PFSK-1 (cell line): ENCODE data around the gene ADGRL3.

Experiments
- FOXP2 ChIP-seq: optimal IDR thresholded peaks from 2 replicates; pipeline ENCODE3; 2011; ENCODE audit warnings: borderline replicate concordance, control low read depth, inconsistent platforms; ENCODE audit not compliant: insufficient read depth; ENCODE audit errors: extremely low read length, extremely low read depth
- POLR2AphosphoS5 ChIP-seq: IDR thresholded peaks from 2 replicates; pipeline ENCODE4 v1.6.1; 2012; ENCODE audit warnings: low read depth, mild to moderate bottlenecking, control low read depth, low read length, moderate library complexity
- REST ChIP-seq, 2 experiments: IDR thresholded peaks; 2 replicates each; pipeline versions ENCODE4 v1.6.1 to v1.8.0; 2011 to 2012; ENCODE audit warnings: low read depth in 2 of 2, low read length in 2 of 2, control low read depth in 1 of 2, inconsistent platforms in 1 of 2, mild to moderate bottlenecking in 1 of 2, moderate library complexity in 1 of 2; ENCODE audit not compliant: insufficient read depth in 1 of 2
- SIN3A ChIP-seq: IDR thresholded peaks from 2 replicates; pipeline ENCODE4 v1.6.1; 2012; ENCODE audit warnings: mild to moderate bottlenecking, low read length, moderate library complexity, borderline replicate concordance; ENCODE audit not compliant: insufficient read depth
- TAF1 ChIP-seq: IDR thresholded peaks from 2 replicates; pipeline ENCODE4 v1.6.1; 2012; ENCODE audit warnings: low read length, control low read depth, borderline replicate concordance; ENCODE audit not compliant: insufficient read depth

GRCh38 chr4:61958591-61958990 lies 758.5 kb downstream of the ADGRL3 start:
- no peak for TF ChIP-seq POLR2AphosphoS5
- TF ChIP-seq TAF1 = no peak
- TF ChIP-seq REST (IDR thresholded peaks at IDR 0.05; ENCODE audit: insufficient read depth in 1 of 2, low read depth in 2 of 2, low read length in 2 of 2) = no peak
- TF ChIP-seq SIN3A = no peak
- TF ChIP-seq FOXP2 = no peak
